ENCODE data around the gene ILRUN.
"Not testable (repeated sequence)": the region's sequence is repeated elsewhere in the genome, so short reads cannot be mapped to it uniquely, and the experiment has no call there.

Gene ILRUN

DNA sequence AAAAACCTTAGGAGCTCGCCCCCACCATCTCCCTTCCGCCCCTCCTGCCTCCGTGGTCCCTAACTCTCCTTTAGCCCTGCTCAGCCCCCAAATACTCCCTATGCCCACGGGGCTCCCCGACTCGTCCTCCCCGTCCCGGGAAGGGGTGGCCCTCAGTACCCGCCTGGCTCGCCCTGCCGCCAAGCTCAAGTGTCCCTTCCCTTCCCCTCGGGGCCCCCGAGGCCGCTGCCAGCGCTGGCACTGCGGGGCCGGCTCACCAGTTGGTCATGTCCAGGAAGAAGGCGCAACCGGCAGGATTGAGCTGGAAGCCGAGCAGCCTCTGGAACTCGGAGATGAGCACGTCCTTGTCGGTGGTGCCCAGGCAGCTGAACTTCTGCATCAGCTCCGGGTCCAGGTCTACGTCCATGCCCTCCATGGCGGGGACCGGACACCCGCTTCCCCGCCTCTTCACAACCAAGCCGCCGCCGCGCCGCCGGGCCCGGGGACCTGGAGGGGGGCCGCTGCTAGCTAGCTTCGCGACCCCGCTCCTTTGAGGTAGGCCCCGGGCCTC, 303 bp downstream of the ILRUN start:
- DNase-seq = no peak

DNA sequence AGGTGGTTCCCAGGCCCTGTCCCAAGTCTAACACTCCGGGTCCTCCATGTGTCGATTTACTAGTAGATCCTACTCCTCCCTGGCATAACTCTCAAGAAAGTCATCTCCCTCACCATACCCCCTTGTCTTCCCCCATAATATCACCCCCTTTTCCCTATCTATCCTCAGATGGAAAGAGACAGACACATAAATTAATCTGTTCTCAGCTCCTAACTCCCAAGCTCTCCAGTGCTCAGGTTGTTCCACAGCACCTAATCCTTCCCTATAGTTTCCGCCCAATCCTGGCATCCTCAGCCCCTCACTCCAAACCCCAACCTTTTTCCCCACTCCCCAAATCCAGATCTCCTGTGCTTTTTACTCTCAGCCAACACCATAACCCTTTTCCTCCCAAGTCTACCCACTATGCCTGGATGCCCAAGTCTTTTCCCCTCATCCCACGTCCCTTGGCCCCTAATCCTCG, 808 bp downstream of the ILRUN start:
- no peak for DNase-seq

GRCh38 chr6:34692280-34692679, 4.3 kb downstream of the ILRUN start:
- no peak for DNase-seq

DNA sequence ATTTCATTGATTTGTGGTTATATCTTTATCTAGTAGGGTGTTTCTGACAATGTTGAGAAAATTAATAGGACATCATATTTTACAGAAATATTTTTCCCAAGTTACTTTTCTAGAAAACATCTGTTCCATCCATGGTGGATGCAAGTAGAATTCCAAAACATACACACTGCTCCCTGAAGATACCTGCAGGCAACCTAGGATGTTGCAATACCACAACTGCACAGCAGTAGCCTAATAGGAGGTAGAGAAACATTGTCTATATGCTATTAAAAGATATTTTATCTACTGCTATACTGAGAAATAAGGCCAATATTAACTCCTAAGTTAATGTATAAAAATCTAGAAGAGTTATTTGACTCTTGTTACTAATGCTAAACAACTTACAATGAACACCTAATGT, 6.8 kb downstream of the ILRUN start:
- DNase-seq = no peak

DNA sequence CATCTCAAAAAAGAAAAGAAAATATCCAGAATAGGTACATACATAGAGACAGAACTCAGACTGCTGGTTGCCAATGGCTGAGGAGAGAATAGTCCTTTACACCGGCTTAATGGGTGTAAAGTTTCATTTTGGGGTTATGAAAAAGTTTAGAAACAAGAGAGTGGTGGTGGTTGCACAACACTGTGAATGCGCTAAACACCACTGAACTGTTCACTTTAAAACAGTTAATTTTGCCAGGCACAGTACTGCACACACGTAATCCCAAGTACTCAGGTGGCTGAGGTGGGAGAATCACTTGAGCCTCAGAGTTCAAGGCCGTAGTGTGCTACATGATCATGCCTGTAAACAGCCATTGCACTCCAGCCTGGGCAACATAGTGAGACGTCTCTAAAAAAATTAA, 7.6 kb downstream of the ILRUN start:
- no peak for DNase-seq

GRCh38 chr6:34684919-34685318, 11.6 kb downstream of the ILRUN start:
- DNase-seq = no peak

DNA sequence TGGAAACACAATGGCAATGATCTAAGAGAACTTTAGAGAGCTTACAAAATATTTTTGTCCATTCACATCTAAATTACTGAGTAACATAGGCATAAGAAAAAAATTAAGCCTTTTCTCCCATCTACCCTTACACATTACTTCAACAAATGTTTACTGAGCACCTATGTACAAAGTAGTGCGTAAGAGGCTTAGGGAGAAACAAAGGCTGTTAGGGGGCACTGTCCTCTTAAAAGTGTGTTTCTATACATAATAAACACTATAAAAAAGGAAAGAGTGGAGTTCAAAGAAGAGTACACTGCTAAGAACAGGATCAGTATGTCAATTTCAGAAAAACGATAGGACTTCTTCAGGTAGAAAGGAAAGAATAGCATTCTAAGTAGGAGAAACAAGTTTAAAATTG, 12.2 kb downstream of the ILRUN start:
- no peak for DNase-seq

GRCh38 chr6:34680802-34681515, 15.6 kb downstream of the ILRUN start:
- DNase-seq = no peak

- not testable (repeated sequence) for DNase-seq
These were observed 16.3 kb downstream of the ILRUN start for GRCh38 chr6:34680313-34680712.

DNA sequence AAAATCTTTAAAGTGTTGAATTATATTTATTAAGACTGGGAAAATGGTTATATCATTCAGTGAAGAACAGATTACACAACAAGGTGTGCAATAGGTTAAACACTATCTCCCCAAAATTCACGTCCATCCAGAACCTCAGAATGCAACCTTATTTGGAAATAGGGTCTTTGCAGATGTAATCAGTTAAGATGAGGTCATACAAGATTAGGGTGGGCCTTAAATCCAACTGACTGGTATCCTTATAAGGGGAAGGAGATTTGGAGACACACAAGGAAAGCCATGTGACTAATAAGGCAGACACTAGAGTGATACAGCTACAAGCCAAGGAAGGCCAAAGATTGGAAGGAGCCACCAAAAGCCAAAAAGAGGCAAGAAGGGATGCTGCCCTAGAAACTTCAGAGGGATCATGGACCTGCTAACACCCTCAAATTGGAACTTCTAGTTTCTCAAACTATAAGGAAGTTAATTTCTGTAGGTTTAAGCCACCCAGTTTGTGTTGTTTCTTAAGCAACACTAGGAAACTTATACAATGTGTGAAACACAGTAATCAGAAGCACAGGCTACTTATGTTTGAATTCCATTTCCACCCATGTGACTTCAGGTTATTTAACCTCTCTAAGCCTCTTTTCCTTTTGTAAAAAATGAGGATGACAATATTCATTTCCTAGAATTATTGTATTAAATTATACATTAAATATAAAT, 16.9 kb downstream of the ILRUN start:
- no peak for DNase-seq

- DNase-seq = no peak
These were observed 20.4 kb downstream of the ILRUN start for GRCh38 chr6:34676140-34676539.

GRCh38 chr6:34674930-34675329, 21.6 kb downstream of the ILRUN start:
- DNase-seq = not testable (repeated sequence)

DNA sequence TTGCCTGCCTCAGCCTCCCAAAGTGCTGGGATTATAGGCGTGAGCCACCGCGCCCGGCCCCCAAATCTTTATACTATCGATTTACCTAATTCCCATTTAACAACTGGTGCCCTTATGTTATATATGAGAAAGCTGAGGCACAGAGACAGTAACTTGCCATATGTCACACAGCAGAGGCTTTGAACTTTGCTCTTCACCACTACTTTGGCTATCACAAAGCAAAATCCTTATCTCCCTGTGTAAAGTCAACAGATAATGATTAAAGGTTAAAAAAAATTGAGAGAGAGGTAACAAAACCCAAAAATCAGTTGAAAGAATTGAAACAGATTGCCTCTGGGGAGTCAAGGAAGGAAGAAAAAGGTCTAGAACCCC, 22.3 kb downstream of the ILRUN start:
- no peak for DNase-seq

DNA sequence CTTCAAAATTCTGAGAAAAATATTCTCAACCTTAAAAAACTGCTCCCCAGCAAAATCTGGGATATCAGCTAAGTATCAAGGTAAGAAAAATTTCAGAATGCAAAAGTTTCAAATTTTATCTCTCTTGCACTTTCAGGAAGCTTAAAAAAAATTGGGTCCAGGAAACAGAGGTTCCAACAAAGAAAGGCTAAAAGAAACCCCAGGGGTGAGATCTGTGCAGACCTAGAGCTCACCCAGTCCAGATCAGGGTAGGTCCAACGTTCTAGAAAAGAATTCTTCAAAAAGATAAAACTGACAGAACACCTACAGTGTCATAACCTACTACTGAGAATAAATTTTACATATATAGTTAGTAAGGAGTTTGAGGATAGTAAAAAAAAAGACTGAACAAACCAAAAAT, 23.5 kb downstream of the ILRUN start:
- DNase-seq = no peak

GRCh38 chr6:34672657-34673043, 23.9 kb downstream of the ILRUN start:
- DNase-seq = no peak

GRCh38 chr6:34671801-34672656, 24.5 kb downstream of the ILRUN start:
- no peak for DNase-seq

GRCh38 chr6:34671367-34671766, 25.2 kb downstream of the ILRUN start:
- no peak for DNase-seq

DNA sequence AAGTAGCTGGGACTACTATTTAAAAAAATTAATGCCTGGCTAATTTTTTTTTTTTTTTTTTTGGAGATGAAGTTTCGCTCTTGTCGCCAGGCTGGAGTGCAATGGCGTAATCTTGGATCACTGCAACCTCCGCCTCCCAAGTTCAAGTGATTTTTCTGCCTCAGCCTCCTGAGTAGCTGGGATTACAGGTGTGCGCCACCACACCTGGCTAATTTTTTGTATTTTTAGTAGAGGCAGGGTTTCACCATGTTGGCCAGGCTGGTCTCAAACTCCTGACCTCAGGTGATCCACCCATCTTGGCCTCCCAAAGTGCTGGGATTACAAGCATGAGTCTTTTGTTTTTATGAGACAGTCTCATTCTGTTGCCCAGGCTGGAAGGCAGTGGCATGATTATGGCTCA, 27.8 kb downstream of the ILRUN start:
- DNase-seq = not testable (repeated sequence)

- DNase-seq = no peak
These were observed 28.9 kb downstream of the ILRUN start for GRCh38 chr6:34667481-34668238.

- no peak for DNase-seq
These were observed 31.5 kb downstream of the ILRUN start for GRCh38 chr6:34665019-34665418.

- DNase-seq = no peak
These were observed 32.2 kb downstream of the ILRUN start for GRCh38 chr6:34664256-34664971.

GRCh38 chr6:34663831-34664255, 32.7 kb downstream of the ILRUN start:
- DNase-seq = no peak

Measured in left hindlimb (tissue), 1 donor.